ENCODE results near the gene BGN. TPM values are rescaled to one million over a fixed set of nuclear protein-coding genes. Genes with fewer than 3 reads are reported as not detected.

Gene BGN
- total and polyA plus RNA-seq, 10 donors, result 37.1 to 370 (median 234) TPM

DNA sequence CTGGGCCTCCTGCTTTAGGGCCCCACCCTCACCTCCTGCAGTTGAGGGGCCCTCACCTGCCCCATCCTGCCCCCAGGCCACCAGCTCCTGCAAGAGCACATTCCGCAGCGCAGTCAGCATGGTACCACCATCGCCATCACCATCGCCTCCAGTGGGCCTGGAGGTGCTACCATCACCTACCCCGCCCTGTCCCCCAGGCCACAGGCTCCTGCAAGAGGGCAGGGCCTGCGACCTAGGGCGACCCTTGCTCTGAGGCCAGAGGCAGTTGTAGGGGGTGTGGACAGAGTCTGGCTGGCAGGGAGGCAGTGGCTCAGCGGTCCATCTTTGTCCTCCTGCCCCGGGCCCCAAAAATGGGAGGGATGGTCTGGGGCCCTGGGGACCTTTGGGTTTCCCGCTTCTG, 20.5 kb upstream of the BGN start:
- WGBS, 5 donors, result 76 to 100% (median 95%) methylated on average over 4 to 10 of the region's 10 CpGs
- no peak for TF ChIP-seq CTCF (IDR thresholded peaks at IDR 0.05 in 8 of 11, conservative IDR thresholded peaks at IDR 0.05 in 3 of 11)
- no peak for TF ChIP-seq POLR2AphosphoS5 (IDR thresholded peaks at IDR 0.05)
- no peak for TF ChIP-seq POLR2A (IDR thresholded peaks at IDR 0.05)
- Histone ChIP-seq H3K36me3 (no peaks in the 10 kb centered on the region), H3K27me3 (replicated peaks in 1 of 7) (peaks cover 0 to 18% (median 0%) of the 10 kb centered on the region in 7 donors), H3K27ac (peak overlapping the region in 3 of 8 donors; percentile 15 to 24 (median 18)), H3K4me1 (peaks cover 2 to 32% (median 20%) of the 10 kb centered on the region in 6 donors), H3K9me3 (no peaks in the 10 kb centered on the region), H3K4me3 (peak overlapping the region in 2 of 8 donors; percentile 4 to 59)
- intact Hi-C loops (cut with DNase I; ENCODE audit: low total_unique reads), result no loop called here
- DNase-seq, result no peak

- Histone ChIP-seq H3K27ac (peak overlapping the region in 5 of 8 donors; percentile 27 to 57 (median 34)), H3K4me3 (peak overlapping the region in 5 of 8 donors; percentile 4 to 59 (median 21)), H3K4me1 (peaks cover 0 to 27% (median 15%) of the 10 kb centered on the region in 6 donors), H3K9me3 (no peaks in the 10 kb centered on the region), H3K36me3 (no peaks in the 10 kb centered on the region), H3K27me3 (replicated peaks in 1 of 7) (peaks cover 0 to 18% (median 0%) of the 10 kb centered on the region in 7 donors)
- intact Hi-C loops (cut with DNase I; ENCODE audit: low total_unique reads), result no loop called here
- 0 to 55% (median 14%) methylated on average over 9 to 59 of the region's 59 CpGs; no CpG with 5 or more reads in 1 of the 5 donors for WGBS, 5 donors
- peak; percentile 87 for DNase-seq
- TF ChIP-seq CTCF (IDR thresholded peaks at IDR 0.05 in 8 of 11, conservative IDR thresholded peaks at IDR 0.05 in 3 of 11) (no peak), POLR2AphosphoS5 (IDR thresholded peaks at IDR 0.05) (peak in 2 of 3 donors; percentile 45 to 73)
These were observed 20.1 kb upstream of the BGN start for GRCh38 chrX:153474718-153475117.

DNA sequence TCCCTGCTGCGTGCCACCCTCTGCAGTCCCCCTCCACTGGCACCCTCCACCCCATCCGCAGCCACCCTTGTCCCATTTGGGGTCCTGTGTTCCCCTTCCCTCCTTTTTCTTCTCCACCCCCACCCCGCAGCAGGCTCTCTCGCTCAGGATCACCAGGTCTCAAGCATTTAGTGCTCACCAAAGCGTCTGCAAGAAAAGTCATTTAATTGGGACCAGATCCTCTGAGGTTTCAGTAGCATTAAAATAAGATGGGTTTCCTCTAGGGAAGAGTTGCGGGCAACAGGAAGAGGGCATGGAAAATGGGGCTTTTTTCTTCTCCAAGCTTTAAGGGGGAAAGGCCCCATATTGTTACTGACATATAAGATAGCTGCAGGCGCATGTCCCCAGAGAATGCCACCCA, 19.5 kb upstream of the BGN start:
- no peak for DNase-seq
- Histone ChIP-seq H3K4me1 (peaks cover 0 to 24% (median 12%) of the 10 kb centered on the region in 6 donors), H3K9me3 (no peaks in the 10 kb centered on the region), H3K36me3 (no peaks in the 10 kb centered on the region), H3K4me3 (peak overlapping the region in 2 of 8 donors; percentile 21 to 59), H3K27me3 (replicated peaks in 1 of 7) (peaks cover 0 to 18% (median 0%) of the 10 kb centered on the region in 7 donors), H3K27ac (peak overlapping the region in 5 of 8 donors; percentile 27 to 57 (median 34))
- intact Hi-C loops (cut with DNase I; ENCODE audit: low total_unique reads), result no loop called here
- no peak for TF ChIP-seq POLR2AphosphoS5 (IDR thresholded peaks at IDR 0.05)
- no peak for TF ChIP-seq POLR2A (IDR thresholded peaks at IDR 0.05)
- TF ChIP-seq CTCF (IDR thresholded peaks at IDR 0.05 in 8 of 11, conservative IDR thresholded peaks at IDR 0.05 in 3 of 11), result no peak
- 79 to 87% (median 86%) methylated on average over 7 of the region's 7 CpGs for WGBS, 5 donors

DNA sequence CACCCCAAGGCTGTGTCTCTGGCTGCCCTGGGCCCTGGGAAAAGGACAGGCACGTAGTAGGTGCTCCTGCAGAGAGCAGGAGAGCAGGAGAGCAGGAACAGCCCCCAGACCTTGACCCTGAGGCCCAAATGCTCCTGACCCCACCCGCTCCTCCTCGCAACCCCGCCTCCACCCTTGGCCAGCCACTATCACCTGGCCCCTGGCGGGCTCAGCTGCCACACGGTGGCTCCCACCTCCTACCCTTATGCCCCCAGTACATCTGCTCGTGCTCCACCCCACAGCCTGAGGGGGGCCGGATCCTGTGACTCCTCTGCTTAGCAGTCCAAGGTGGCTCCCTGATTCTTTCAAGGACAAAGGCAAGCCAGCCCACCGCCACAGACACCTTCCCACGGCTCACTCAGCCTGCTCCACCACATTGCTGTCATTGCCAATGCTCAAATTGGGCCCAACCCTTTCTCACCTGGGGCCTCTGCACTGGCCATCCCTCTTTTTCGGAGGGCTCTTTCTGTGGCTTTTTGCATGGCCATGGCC, 19.0 kb upstream of the BGN start:
- Histone ChIP-seq H3K9me3 (no peaks in the 10 kb centered on the region), H3K4me3 (no peak overlapping the region), H3K36me3 (no peaks in the 10 kb centered on the region), H3K27me3 (replicated peaks in 1 of 7) (peaks cover 0 to 20% (median 0%) of the 10 kb centered on the region in 7 donors), H3K27ac (peak overlapping the region in 1 of 8 donors; percentile 59), H3K4me1 (peaks cover 0 to 23% (median 12%) of the 10 kb centered on the region in 6 donors)
- DNase-seq, result no peak
- TF ChIP-seq CTCF (IDR thresholded peaks at IDR 0.05 in 8 of 11, conservative IDR thresholded peaks at IDR 0.05 in 3 of 11) (no peak), POLR2AphosphoS5 (IDR thresholded peaks at IDR 0.05) (no peak), POLR2A (IDR thresholded peaks at IDR 0.05) (no peak)
- intact Hi-C loops (cut with DNase I; ENCODE audit: low total_unique reads), result no loop called here
- 87 to 96% (median 89%) methylated on average over 10 to 11 of the region's 11 CpGs for WGBS, 5 donors

All from spleen (tissue), 11 donors.